Right lobe of liver (tissue), 6 donors: Measurements from ENCODE around the gene MESP2. TPM values are rescaled to one million over a fixed set of nuclear protein-coding genes. Genes with fewer than 3 reads are reported as not detected.

Source experiments
- ATAC-seq, 4 donors: fragments of 200-7000 bp; cut with Tn5 transposase; one replicate each; pipeline ENCODE4 v1.9.1; 2020; ENCODE audit warnings: mild to moderate bottlenecking in 4 of 4, moderate library complexity in 4 of 4
- DNase-seq, 3 donors: peaks; one replicate each; pipeline ENCODE4 v3.0.0-alpha.2; 2020
- H3K27ac ChIP-seq, 3 donors: fragments of 200-600 bp; one replicate each; pipeline ENCODE4 v1.8.0; 2022
- H3K27me3 ChIP-seq, 2 donors: fragments of 200-600 bp; one replicate each; pipeline ENCODE4 v1.8.0; 2022
- H3K36me3 ChIP-seq, 4 donors: fragments of 200-600 bp; sonication (generic) in 1 of 4; one replicate each; pipeline versions ENCODE4 v1.5.1 to v1.8.0; 2017 to 2022; ENCODE audit warnings: control low read depth in 1 of 4
- H3K4me1 ChIP-seq, 4 donors: fragments of 200-600 bp; sonication (generic) in 1 of 4; one replicate each; pipeline versions ENCODE4 v1.5.1 to v1.8.0; 2017 to 2022; ENCODE audit warnings: control low read depth in 1 of 4
- H3K4me3 ChIP-seq, 3 donors: fragments of 200-600 bp; one replicate each; pipeline ENCODE4 v1.8.0; 2022
- H3K9me3 ChIP-seq, 4 donors: fragments of 200-600 bp; sonication (generic) in 1 of 4; one replicate each; pipeline versions ENCODE4 v1.5.1 to v1.8.0; 2017 to 2022; ENCODE audit warnings: control low read depth in 1 of 4
- POLR2A ChIP-seq: fragments of 450-650 bp; IDR thresholded peaks from one replicate; pipeline ENCODE4 v1.6.1; 2017; ENCODE audit warnings: antibody characterized with exemption, mild to moderate bottlenecking
- WGBS: methylation state at CpG from one replicate; pipeline ENCODE4 v1.1.6; 2018; ENCODE audit warnings: low coverage, low lambda C conversion rate; ENCODE audit not compliant: insufficient coverage; ENCODE audit errors: missing lambda C conversion rate; 5-methylcytosine and 5-hydroxymethylcytosine counted together
- intact Hi-C, 2 donors: fragments of 100-400 bp; cut with DNase I; formaldehyde crosslinking; loops; one replicate each; pipeline versions ENCODE4 v1.11.2 to v1.14.1; 2022
- total RNA-seq, 6 experiments: library from RNA; depleted of rRNA in 2 of 6; stranded (reverse); fragments of >200 nt in 2 of 6; fragmentation: NEBNext Ultra II Directional in 3 of 6; extraction: Animal tissue kit (Norgen Biotek cat#: 25700) in 3 of 6; gene quantifications; one replicate each; pipeline versions ENCODE4 v1.1.0 to v1.2.4, GENCODE V29; 2016 to 2023
- TF ChIP-seq, protein P1 (sequence below), 4 donors: fragments of 200-600 bp in 3 of 4; fragments of 450-650 bp in 1 of 4; IDR thresholded peaks; one replicate each; pipeline versions ENCODE4 v1.5.1 to v1.8.0; 2016 to 2022; ENCODE audit warnings: antibody characterized with exemption in 4 of 4, mild to moderate bottlenecking in 2 of 4
- donor health status: DM: no; HTN: yes; CAD: no.
- donor health status: DM: no; HTN: no; CAD: no.
- donor health status: DM: no; HTN: no; CAD: no.
- donor health status: DM: no; HTN: yes; CAD: no.
- donor health status: DM: no; HTN: yes; CAD: no.

The MESP2 gene
- total RNA-seq, 6 experiments from 2014 or later, result 0.12 TPM; not detected in 5

DNA sequence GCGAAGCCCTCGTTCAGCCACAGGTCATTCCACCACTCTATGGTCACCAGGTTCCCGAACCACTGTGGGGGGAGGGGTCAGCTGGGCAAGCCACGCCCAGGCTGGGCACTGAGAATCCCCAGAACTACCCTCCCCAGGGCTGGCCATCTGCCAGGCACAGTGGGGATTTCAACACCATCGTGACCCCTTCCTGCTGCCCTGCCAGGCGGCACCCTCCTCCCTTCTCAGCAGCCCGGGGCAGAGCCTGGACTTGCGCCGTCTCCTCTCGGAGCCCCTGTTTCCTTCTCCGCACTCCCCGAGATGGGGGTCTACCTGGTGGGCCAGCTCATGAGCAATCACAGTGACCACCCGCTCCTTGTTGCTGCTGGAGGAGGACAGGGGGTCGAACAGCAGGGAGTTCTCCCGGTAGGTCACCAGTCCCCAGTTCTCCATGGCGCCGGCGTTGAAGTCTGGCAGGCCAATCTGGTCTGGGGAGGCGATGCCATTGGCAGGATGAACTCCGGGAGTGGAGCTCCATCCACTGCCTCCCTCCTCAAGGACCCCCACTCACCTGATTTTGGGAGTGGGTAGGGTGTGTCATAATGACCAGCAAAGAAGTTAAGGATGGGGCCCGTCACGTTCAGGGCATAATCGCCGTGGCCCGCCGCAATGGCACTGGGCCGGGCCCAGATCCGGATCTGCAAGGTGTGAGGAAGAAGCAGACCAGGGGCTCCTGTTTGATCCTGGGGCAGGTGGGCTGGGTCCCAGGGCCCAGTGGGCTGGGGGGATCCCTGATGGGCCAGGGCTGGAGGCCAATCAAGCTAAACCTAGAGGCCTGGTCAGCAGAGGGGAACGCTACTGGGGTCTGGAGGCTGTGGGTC is 28.0 kb downstream of the MESP2 start:
- intact Hi-C loops, result no loop called here
- ATAC-seq, result peak in 3 of 4 donors; percentile 48 to 61 (median 58)
- WGBS, result 50% methylated on average over 6 of the region's 29 CpGs
- Histone ChIP-seq H3K4me3 (peak overlapping the region; percentile 45 to 79 (median 77)), H3K27me3 (no peaks in the 10 kb centered on the region), H3K9me3 (no peaks in the 10 kb centered on the region), H3K36me3 (peaks cover 0 to 43% (median 24%) of the 10 kb centered on the region in 4 donors), H3K27ac (peak overlapping the region; percentile 32 to 65 (median 57)), H3K4me1 (peaks cover 0 to 51% (median 17%) of the 10 kb centered on the region in 4 donors)
- peak; percentile 93 to 98 (median 95) for DNase-seq
- TF ChIP-seq, protein P1, sequence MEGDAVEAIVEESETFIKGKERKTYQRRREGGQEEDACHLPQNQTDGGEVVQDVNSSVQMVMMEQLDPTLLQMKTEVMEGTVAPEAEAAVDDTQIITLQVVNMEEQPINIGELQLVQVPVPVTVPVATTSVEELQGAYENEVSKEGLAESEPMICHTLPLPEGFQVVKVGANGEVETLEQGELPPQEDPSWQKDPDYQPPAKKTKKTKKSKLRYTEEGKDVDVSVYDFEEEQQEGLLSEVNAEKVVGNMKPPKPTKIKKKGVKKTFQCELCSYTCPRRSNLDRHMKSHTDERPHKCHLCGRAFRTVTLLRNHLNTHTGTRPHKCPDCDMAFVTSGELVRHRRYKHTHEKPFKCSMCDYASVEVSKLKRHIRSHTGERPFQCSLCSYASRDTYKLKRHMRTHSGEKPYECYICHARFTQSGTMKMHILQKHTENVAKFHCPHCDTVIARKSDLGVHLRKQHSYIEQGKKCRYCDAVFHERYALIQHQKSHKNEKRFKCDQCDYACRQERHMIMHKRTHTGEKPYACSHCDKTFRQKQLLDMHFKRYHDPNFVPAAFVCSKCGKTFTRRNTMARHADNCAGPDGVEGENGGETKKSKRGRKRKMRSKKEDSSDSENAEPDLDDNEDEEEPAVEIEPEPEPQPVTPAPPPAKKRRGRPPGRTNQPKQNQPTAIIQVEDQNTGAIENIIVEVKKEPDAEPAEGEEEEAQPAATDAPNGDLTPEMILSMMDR (IDR thresholded peaks at IDR 0.05), result no peak
- TF ChIP-seq POLR2A, result peak; percentile 38

DNA sequence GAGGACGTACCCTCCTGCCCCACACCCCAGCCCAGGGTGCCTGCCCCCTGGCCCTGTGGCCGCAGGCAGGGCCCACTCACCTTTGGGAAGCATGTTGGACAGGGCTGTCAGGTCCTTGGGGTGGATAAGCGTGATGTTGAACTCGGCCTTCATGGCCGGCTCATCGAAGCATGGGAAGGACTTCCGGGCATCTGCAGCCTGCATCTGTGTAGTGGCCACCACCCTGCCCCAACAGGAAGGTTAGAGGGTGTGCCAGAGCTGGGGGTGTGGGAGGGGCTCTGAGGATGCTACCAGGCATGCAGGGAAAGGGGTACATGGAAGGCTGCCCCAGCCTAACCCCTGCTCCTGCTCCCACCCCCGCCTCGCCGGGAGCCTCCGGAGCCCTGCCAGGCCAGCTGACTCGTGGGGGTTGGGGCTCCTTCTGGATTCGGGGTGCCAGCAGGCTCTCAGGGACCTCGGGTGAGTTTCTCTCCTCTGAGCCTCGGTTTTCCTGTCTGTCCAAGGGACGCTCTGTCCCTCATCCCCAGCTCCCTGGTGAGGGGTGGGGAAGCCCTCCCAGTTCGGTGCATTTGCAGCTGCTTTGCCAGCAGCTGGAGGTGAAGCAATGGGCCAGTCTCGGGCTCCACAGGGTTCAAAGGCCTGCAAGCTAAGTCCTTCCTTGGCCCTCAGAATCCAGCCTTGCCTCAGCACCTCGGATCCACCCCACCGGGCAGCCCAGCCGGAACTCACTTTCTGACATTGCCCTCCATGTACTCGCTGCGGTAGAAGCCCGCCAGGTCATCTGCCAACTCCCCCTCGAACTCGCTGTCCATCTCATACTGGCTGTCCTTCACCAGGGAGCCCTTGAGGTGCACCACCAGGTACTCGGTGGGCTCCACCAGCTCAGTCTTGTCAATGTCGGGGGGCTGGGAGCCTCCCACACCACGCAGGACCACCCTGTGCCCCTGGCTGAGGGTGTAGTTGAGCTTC is 29.4 kb downstream of the MESP2 start:
- Histone ChIP-seq H3K4me3 (peak overlapping the region; percentile 45 to 79 (median 77)), H3K27me3 (no peaks in the 10 kb centered on the region), H3K4me1 (peaks cover 0 to 61% (median 26%) of the 10 kb centered on the region in 4 donors), H3K27ac (peak overlapping the region; percentile 46 to 73 (median 65)), H3K9me3 (no peaks in the 10 kb centered on the region), H3K36me3 (peaks cover 0 to 31% (median 18%) of the 10 kb centered on the region in 4 donors)
- DNase-seq (peak; percentile 49 to 68 (median 66)), ATAC-seq (peak in 3 of 4 donors; percentile 7 to 20 (median 13))
- 46% methylated on average over 7 of the region's 29 CpGs for WGBS
- intact Hi-C loops, result no loop called here
- no peak for TF ChIP-seq POLR2A
- TF ChIP-seq, protein P1 (IDR thresholded peaks at IDR 0.05), result no peak

DNA sequence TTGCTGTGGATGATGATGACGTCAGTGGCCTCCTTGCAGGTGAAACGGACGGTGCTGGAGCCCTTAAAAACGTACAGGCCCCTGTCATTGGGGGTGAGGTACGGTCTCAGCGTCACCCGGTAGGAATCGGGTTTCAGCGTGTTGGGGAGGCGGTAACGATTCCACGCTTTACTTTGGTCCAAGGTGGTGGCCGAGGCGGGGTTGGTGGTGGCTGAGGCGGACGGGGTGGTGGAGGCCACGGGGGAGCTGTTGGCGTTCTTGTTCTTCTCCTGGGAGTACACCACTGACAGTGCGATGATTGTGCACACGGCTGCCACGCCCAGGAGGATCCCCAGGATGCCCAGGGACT is 30.1 kb downstream of the MESP2 start:
- H3K27ac ChIP-seq, result peak overlapping the region; percentile 46 to 73 (median 65)
- peaks cover 0 to 66% (median 28%) of the 10 kb centered on the region in 4 donors for H3K4me1 ChIP-seq
- peak overlapping the region; percentile 45 to 79 (median 77) for H3K4me3 ChIP-seq
- no CpG with 5 or more reads among the region's 21 CpGs for WGBS
- no peak for TF ChIP-seq POLR2A
- TF ChIP-seq, protein P1 (IDR thresholded peaks at IDR 0.05), result no peak
- H3K36me3 ChIP-seq, result peaks cover 0 to 24% (median 15%) of the 10 kb centered on the region in 4 donors
- peak in 1 of 3 donors; percentile 61 for DNase-seq
- no peaks in the 10 kb centered on the region for H3K27me3 ChIP-seq
- peak in 1 of 4 donors; percentile 1 for ATAC-seq
- no peaks in the 10 kb centered on the region for H3K9me3 ChIP-seq
- intact Hi-C loops, result no loop called here
